Natural killer cell (primary cell): ENCODE measurements around the gene STAT4. TPM values are rescaled to one million over a fixed set of nuclear protein-coding genes. Genes with fewer than 3 reads are reported as not detected.

Source experiments
- ATAC-seq, 3 donors: fragments of 150-1000 bp in 2 of 3; fragments of 200-7000 bp in 1 of 3; cut with Tn5 transposase; 1 replicate in 1 of 3; 2 replicates in 2 of 3; pipeline ENCODE4 v1.10.0; 2021; ENCODE audit warnings: mild to moderate bottlenecking in 2 of 3, moderate library complexity in 2 of 3
- DNase-seq, 2 donors: peaks; one replicate each; pipeline versions ENCODE4 v3.0.0 to v3.0.0-alpha.2; 2013 to 2021; ENCODE audit warnings: mixed read lengths in 1 of 2
- H3K27ac ChIP-seq: one replicate; pipeline ENCODE4 v1.5.1; 2013; ENCODE audit warnings: mild to moderate bottlenecking, low read length
- H3K27me3 ChIP-seq: one replicate; pipeline ENCODE4 v1.6.1; 2013; ENCODE audit warnings: low read length; ENCODE audit not compliant: control insufficient read depth, insufficient read depth
- H3K36me3 ChIP-seq: one replicate; pipeline ENCODE4 v1.6.1; 2013; ENCODE audit warnings: low read length; ENCODE audit not compliant: control insufficient read depth, insufficient read depth
- H3K4me1 ChIP-seq: one replicate; pipeline ENCODE4 v1.6.1; 2013; ENCODE audit warnings: low read length; ENCODE audit not compliant: control insufficient read depth, insufficient read depth
- H3K4me3 ChIP-seq: one replicate; pipeline ENCODE4 v1.5.1; 2013; ENCODE audit warnings: low read length
- H3K9me3 ChIP-seq: one replicate; pipeline ENCODE4 v1.6.1; 2013; ENCODE audit warnings: low read length; ENCODE audit not compliant: control insufficient read depth, insufficient read depth
- H3K27ac Mint-ChIP-seq, 2 donors: one replicate each; pipeline ENCODE4 v1.8.0; 2022; ENCODE audit warnings: mild to moderate bottlenecking in 2 of 2, mixed read lengths in 2 of 2, moderate library complexity in 1 of 2
- H3K27me3 Mint-ChIP-seq, 2 donors: one replicate each; pipeline ENCODE4 v1.8.0; 2022; ENCODE audit warnings: low read depth in 2 of 2, mixed read lengths in 2 of 2
- H3K36me3 Mint-ChIP-seq: one replicate; pipeline ENCODE4 v1.8.0; 2022; ENCODE audit warnings: mixed read lengths
- H3K4me1 Mint-ChIP-seq, 2 donors: one replicate each; pipeline ENCODE4 v1.8.0; 2022; ENCODE audit warnings: mixed read lengths in 2 of 2
- H3K4me3 Mint-ChIP-seq: one replicate; pipeline ENCODE4 v1.8.0; 2022; ENCODE audit warnings: mild to moderate bottlenecking, moderate library complexity, mixed read lengths
- H3K9me3 Mint-ChIP-seq, 2 donors: one replicate each; pipeline ENCODE4 v1.8.0; 2022; ENCODE audit warnings: mixed read lengths in 2 of 2
- CTCF ChIP-seq: fragments of 200-600 bp; IDR thresholded peaks from one replicate; pipeline ENCODE4 v1.8.0; 2022; ENCODE audit warnings: antibody characterized with exemption
- WGBS: methylation state at CpG from one replicate; pipeline ENCODE4 v1.1.7; 2013; ENCODE audit warnings: missing lambda C conversion rate; ENCODE audit not compliant: insufficient coverage; 5-methylcytosine and 5-hydroxymethylcytosine counted together
- intact Hi-C: fragments of 100-400 bp; cut with micrococcal nuclease; formaldehyde crosslinking; loops from one replicate; pipeline ENCODE4 v1.14.2; 2022
- total RNA-seq, 4 donors: library from RNA; stranded (reverse); fragments of 120-200 nt in 1 of 4; gene quantifications; one replicate each; pipeline versions ENCODE4 v1.2.3 to v1.2.4, GENCODE V29; 2013 to 2022

STAT4 gene
- total RNA-seq, 3 donors from 2014 or later (not counting 1 experiment from before 2014, with no cell fraction given) = 264 to 339 (median 304) TPM

GRCh38 chr2:191006997-191007783, 143.6 kb downstream of the STAT4 start:
- peaks cover 15% of the 10 kb centered on the region for H3K4me1 ChIP-seq
- H3K4me3 Mint-ChIP-seq = no peak overlapping the region
- no peak for DNase-seq
- no peak overlapping the region for H3K4me3 ChIP-seq
- no peak overlapping the region for H3K27ac ChIP-seq
- H3K36me3 ChIP-seq = peaks cover 82% of the 10 kb centered on the region
- intact Hi-C loops = no loop called here
- 90% methylated on average over 2 of the region's 4 CpGs for WGBS
- no peaks in the 10 kb centered on the region for H3K9me3 Mint-ChIP-seq
- no peak overlapping the region for H3K27ac Mint-ChIP-seq
- H3K27me3 ChIP-seq = no peaks in the 10 kb centered on the region
- H3K27me3 Mint-ChIP-seq = no peaks in the 10 kb centered on the region
- peaks cover 50% of the 10 kb centered on the region for H3K36me3 Mint-ChIP-seq
- peaks cover 5% of the 10 kb centered on the region for H3K9me3 ChIP-seq
- ATAC-seq = no peak
- no peak for TF ChIP-seq CTCF
- peaks cover 20 to 22% of the 10 kb centered on the region in 2 donors for H3K4me1 Mint-ChIP-seq

- H3K4me1 Mint-ChIP-seq = peaks cover 20 to 22% of the 10 kb centered on the region in 2 donors
- DNase-seq = no peak
These were observed 144.5 kb downstream of the STAT4 start for GRCh38 chr2:191006297-191006696.

GRCh38 chr2:191003405-191004309, 147.1 kb downstream of the STAT4 start:
- Histone ChIP-seq H3K27me3 (no peaks in the 10 kb centered on the region), H3K4me3 (no peak overlapping the region), H3K36me3 (peaks cover 95% of the 10 kb centered on the region), H3K27ac (no peak overlapping the region), H3K9me3 (peaks cover 5% of the 10 kb centered on the region), H3K4me1 (no peaks in the 10 kb centered on the region)
- H3K4me3 Mint-ChIP-seq = no peak overlapping the region
- no peaks in the 10 kb centered on the region for H3K9me3 Mint-ChIP-seq
- peak overlapping the region; percentile 17 to 37 for H3K27ac Mint-ChIP-seq
- TF ChIP-seq CTCF = no peak
- H3K4me1 Mint-ChIP-seq = peaks cover 11 to 28% of the 10 kb centered on the region in 2 donors
- 95% methylated on average over 6 of the region's 6 CpGs for whole genome bisulfite sequencing
- H3K27me3 Mint-ChIP-seq = no peaks in the 10 kb centered on the region
- intact Hi-C loops = no loop called here
- DNase-seq (no peak), ATAC-seq (no peak)
- H3K36me3 Mint-ChIP-seq = peaks cover 71% of the 10 kb centered on the region

More at GRCh38 chr2:191006297-191006696, 144.5 kb downstream of the STAT4 start:
- intact Hi-C loops = no loop called here
- H3K9me3 Mint-ChIP-seq = no peaks in the 10 kb centered on the region
- no peak for ATAC-seq
- no peak overlapping the region for H3K27ac Mint-ChIP-seq
- WGBS = 79% methylated on average over 2 of the region's 3 CpGs
- no peak overlapping the region for H3K4me3 Mint-ChIP-seq
- H3K36me3 Mint-ChIP-seq = peaks cover 56% of the 10 kb centered on the region
- H3K27me3 ChIP-seq = no peaks in the 10 kb centered on the region
- H3K27ac ChIP-seq = no peak overlapping the region
- no peak for TF ChIP-seq CTCF
- H3K9me3 ChIP-seq = peaks cover 5% of the 10 kb centered on the region
- no peak overlapping the region for H3K4me3 ChIP-seq
- H3K36me3 ChIP-seq = peaks cover 90% of the 10 kb centered on the region
- H3K4me1 ChIP-seq = peaks cover 6% of the 10 kb centered on the region
- no peaks in the 10 kb centered on the region for H3K27me3 Mint-ChIP-seq
